Naive thymus-derived CD8-positive, alpha-beta T cell (primary cell): ENCODE data around the gene PTGDR. TPM values are rescaled to one million over a fixed set of nuclear protein-coding genes. Genes with fewer than 3 reads are reported as not detected.

ENCODE experiments used
- ATAC-seq, 2 donors: fragments of 150-1000 bp; cut with Tn5 transposase in 1 of 2; sonication (Bioruptor Pico), chemical (Tn5 transposase) in 1 of 2; 1 replicate in 1 of 2; 2 replicates in 1 of 2; pipeline ENCODE4 v1.10.0; 2021; ENCODE audit warnings: mild to moderate bottlenecking in 2 of 2, moderate library complexity in 2 of 2
- POLR2A ChIA-PET: fragments of 350-600 bp; sonication (Branson Sonifier 250); formaldehyde crosslinking; loops from one replicate; lab custom pipeline; 2021; ENCODE audit warnings: antibody characterized with exemption; lab: Charles Lee
- DNase-seq, 10 donors: peaks; one replicate each; pipeline versions ENCODE4 v3.0.0 to v3.0.0-alpha.2; 2020 to 2022
- H3K27ac Mint-ChIP-seq, 10 donors: one replicate each; pipeline ENCODE4 v1.8.0; 2020 to 2022; ENCODE audit warnings: mild to moderate bottlenecking in 10 of 10, mixed read lengths in 10 of 10, moderate library complexity in 4 of 10, inconsistent platforms in 1 of 10
- H3K27me3 Mint-ChIP-seq, 5 donors: one replicate each; pipeline ENCODE4 v1.8.0; 2021 to 2022; ENCODE audit warnings: mixed read lengths in 5 of 5
- H3K36me3 Mint-ChIP-seq, 3 donors: one replicate each; pipeline ENCODE4 v1.8.0; 2020 to 2022; ENCODE audit warnings: mixed read lengths in 3 of 3, mild to moderate bottlenecking in 2 of 3, inconsistent platforms in 1 of 3
- H3K4me1 Mint-ChIP-seq, 4 donors: one replicate each; pipeline ENCODE4 v1.8.0; 2021 to 2022; ENCODE audit warnings: mixed read lengths in 4 of 4
- H3K4me3 Mint-ChIP-seq, 10 donors: one replicate each; pipeline ENCODE4 v1.8.0; 2020 to 2022; ENCODE audit warnings: mild to moderate bottlenecking in 10 of 10, mixed read lengths in 10 of 10, moderate library complexity in 6 of 10, inconsistent platforms in 1 of 10
- H3K9me3 Mint-ChIP-seq, 9 donors: one replicate each; pipeline ENCODE4 v1.8.0; 2020 to 2022; ENCODE audit warnings: mixed read lengths in 9 of 9, mild to moderate bottlenecking in 3 of 9, inconsistent platforms in 1 of 9, moderate library complexity in 1 of 9
- polyA plus RNA-seq, 3 donors: library from polyadenylated mRNA; unstranded; fragments of 300-500 nt; fragmentation: Illumina TruSeq; gene quantifications; one replicate each; pipeline ENCODE4 v1.2.3, GENCODE V29; 2021
- total RNA-seq, 8 experiments: library from RNA in 2 of 8; stranded (reverse) in 2 of 8; gene quantifications; one replicate each; pipeline ENCODE4 v1.2.3 and lab custom pipeline; 2021 to 2026

Gene PTGDR
- total and polyA plus RNA-seq, 5 experiments from 2014 or later, result 0.38 to 11.6 (median 0.70) TPM

- POLR2A ChIA-PET, result interaction anchor here (0.7 to 1.6 kb wide), 7 partner anchors 9 to 463 kb away, joined by 3 to 4 read pairs (median 4); partner anchors contain the start of genes GPR137C and TXNDC16
- peak within 1 kb of the TSS; percentile 94 to 100 (median 99) for H3K4me3 Mint-ChIP-seq
- H3K27me3 Mint-ChIP-seq, result peaks cover 0 to 23% (median 3%) of the 10 kb centered on the region in 5 donors
- H3K36me3 Mint-ChIP-seq, result peaks cover 0 to 9% (median 2%) of the 10 kb centered on the region in 3 donors
- peak within 1 kb of the TSS; percentile 88 to 97 (median 92) for H3K27ac Mint-ChIP-seq
- peaks cover 49 to 88% (median 78%) of the 10 kb centered on the region in 4 donors for H3K4me1 Mint-ChIP-seq
- peaks cover 0 to 3% (median 0%) of the 10 kb centered on the region in 9 donors for H3K9me3 Mint-ChIP-seq
- peak; percentile 41 to 76 (median 55) for DNase-seq
- ATAC-seq, result peak; percentile 47 to 64
Measured at GRCh38 chr14:52313903-52314594, 46.6 kb downstream of the PTGDR start, which contains the start of gene PTGER2. PTGER2 (plus strand) TSS chr14:52314312; CDS start chr14:52314549, 237 bp downstream.

DNA sequence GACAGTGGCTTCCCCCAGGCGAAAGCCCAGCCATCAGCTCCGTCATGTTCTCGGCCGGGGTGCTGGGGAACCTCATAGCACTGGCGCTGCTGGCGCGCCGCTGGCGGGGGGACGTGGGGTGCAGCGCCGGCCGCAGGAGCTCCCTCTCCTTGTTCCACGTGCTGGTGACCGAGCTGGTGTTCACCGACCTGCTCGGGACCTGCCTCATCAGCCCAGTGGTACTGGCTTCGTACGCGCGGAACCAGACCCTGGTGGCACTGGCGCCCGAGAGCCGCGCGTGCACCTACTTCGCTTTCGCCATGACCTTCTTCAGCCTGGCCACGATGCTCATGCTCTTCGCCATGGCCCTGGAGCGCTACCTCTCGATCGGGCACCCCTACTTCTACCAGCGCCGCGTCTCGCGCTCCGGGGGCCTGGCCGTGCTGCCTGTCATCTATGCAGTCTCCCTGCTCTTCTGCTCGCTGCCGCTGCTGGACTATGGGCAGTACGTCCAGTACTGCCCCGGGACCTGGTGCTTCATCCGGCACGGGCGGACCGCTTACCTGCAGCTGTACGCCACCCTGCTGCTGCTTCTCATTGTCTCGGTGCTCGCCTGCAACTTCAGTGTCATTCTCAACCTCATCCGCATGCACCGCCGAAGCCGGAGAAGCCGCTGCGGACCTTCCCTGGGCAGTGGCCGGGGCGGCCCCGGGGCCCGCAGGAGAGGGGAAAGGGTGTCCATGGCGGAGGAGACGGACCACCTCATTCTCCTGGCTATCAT, 47.3 kb downstream of the PTGDR start:
- Mint-ChIP-seq H3K36me3 (peaks cover 0 to 9% (median 2%) of the 10 kb centered on the region in 3 donors), H3K4me1 (peaks cover 49 to 91% (median 81%) of the 10 kb centered on the region in 4 donors), H3K27me3 (peaks cover 0 to 23% (median 3%) of the 10 kb centered on the region in 5 donors), H3K4me3 (peak overlapping the region; percentile 94 to 100 (median 99)), H3K27ac (peak overlapping the region; percentile 77 to 97 (median 92)), H3K9me3 (peaks cover 0 to 3% (median 0%) of the 10 kb centered on the region in 9 donors)
- ATAC-seq (peak; percentile 50 to 52), DNase-seq (peak in 9 of 10 donors; percentile 2 to 47 (median 14))
- POLR2A ChIA-PET, result interaction anchor here (0.5 to 1.6 kb wide), 9 partner anchors 10 to 462 kb away, joined by 3 to 4 read pairs (median 3); partner anchors contain the start of genes GPR137C and TXNDC16

- Mint-ChIP-seq H3K27me3 (peaks cover 0 to 23% (median 3%) of the 10 kb centered on the region in 5 donors), H3K9me3 (peaks cover 0 to 3% (median 0%) of the 10 kb centered on the region in 9 donors), H3K4me1 (peaks cover 52 to 93% (median 81%) of the 10 kb centered on the region in 4 donors), H3K36me3 (peaks cover 0 to 9% (median 2%) of the 10 kb centered on the region in 3 donors), H3K4me3 (peak overlapping the region; percentile 94 to 100 (median 99)), H3K27ac (peak overlapping the region; percentile 77 to 97 (median 92))
- POLR2A ChIA-PET, result interaction anchor here (1.0 kb wide), 2 partner anchors 20 to 38 kb away, joined by 3 read pairs; no protein-coding TSS in a partner anchor
- peak in 3 of 10 donors; percentile 29 to 43 (median 30) for DNase-seq
- ATAC-seq, result peak; percentile 21 to 38
Measured at GRCh38 chr14:52315355-52315718, 47.8 kb downstream of the PTGDR start.

DNA sequence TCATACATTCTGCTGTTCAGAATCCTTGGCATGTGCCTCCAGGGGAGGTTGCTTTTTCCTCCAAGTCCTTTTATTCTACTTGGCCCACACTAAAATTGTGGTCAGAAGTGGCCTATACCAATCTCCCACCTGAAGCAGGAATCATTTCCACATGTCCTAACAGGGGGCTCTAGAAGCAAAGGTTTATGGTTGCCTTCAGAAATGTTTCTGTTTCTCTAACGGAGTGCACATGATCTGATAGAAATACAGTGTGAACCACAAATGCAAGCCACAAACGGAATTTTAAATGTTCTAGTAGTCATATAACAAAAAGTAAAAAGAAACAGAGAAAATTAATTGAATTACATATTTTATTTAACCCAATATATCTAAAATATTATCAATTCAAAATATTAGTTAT, 50.6 kb downstream of the PTGDR start:
- DNase-seq, result no peak
- Mint-ChIP-seq H3K27me3 (peaks cover 0 to 10% (median 3%) of the 10 kb centered on the region in 5 donors), H3K27ac (peak overlapping the region in 7 of 10 donors; percentile 23 to 94 (median 86)), H3K36me3 (peaks cover 14 to 33% (median 21%) of the 10 kb centered on the region in 3 donors), H3K4me3 (peak overlapping the region; percentile 38 to 100 (median 95)), H3K9me3 (peaks cover 0 to 24% (median 14%) of the 10 kb centered on the region in 9 donors), H3K4me1 (peaks cover 36 to 82% (median 58%) of the 10 kb centered on the region in 4 donors)
- POLR2A ChIA-PET, result interaction anchor here (1.6 kb wide), 1 partner anchor 33 kb away, joined by 5 read pairs; no protein-coding TSS in a partner anchor
- ATAC-seq, result no peak

DNA sequence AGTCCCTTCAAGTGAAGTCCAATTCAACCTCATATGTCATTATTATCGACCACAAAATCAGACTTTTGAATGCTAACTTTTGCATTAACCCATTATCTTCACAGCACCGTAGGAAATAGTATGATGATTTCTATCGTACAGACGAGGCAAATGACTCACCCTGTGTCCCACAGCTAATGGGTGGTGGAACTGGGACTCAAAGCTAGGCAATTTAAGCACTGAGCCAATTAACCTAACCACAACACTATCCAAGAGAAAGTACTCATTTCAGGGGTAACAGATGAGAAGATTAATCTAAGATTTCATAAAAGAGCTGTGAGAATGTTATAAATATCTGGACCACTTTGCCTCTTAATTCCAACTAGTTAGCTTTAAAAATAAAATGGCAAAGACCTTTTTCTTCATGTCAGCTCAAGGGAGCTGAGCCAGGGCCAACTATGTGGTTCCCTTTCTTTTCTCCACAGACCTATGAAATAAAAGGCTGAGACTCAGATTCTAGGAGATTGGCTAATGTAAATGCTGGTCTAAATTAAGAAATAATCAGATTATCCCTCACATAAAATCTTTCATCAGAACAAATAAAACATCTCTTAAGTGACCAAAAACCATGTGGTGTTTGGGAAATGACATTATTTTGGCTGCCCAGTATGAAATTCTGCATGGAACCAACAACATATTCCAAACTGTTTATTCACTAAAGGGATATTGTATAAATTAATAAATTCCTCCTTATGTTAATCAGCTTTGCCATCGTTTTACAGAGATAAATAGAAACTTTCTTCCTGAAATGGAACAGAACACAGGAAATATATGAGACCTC, 51.5 kb downstream of the PTGDR start:
- DNase-seq (no peak), ATAC-seq (no peak)
- Mint-ChIP-seq H3K4me3 (peak overlapping the region; percentile 17 to 96 (median 74)), H3K9me3 (peaks cover 0 to 31% (median 14%) of the 10 kb centered on the region in 9 donors), H3K36me3 (peaks cover 19 to 34% (median 25%) of the 10 kb centered on the region in 3 donors), H3K27me3 (peaks cover 0 to 6% (median 3%) of the 10 kb centered on the region in 5 donors), H3K4me1 (peaks cover 30 to 82% (median 54%) of the 10 kb centered on the region in 4 donors), H3K27ac (peak overlapping the region in 6 of 10 donors; percentile 7 to 94 (median 76))
- POLR2A ChIA-PET, result no interaction called here

DNA sequence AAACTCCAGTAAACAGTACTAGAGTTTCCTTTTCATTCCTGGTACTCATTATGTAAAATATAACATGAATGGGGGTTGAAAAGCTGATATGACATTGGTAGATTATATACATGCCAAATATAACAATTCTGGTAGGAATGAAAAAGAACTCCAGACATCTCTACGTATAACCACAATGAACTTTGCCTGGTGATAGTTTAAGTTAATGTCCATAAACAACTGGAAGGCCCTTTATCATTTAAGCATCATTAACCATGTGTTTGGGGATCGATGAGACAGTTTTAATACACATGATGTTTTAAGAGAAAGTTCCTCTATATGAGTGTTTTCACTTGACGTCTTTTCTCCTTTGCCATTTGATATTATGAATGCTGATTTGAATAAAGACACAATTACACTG, 52.4 kb downstream of the PTGDR start:
- peaks cover 0 to 3% (median 1%) of the 10 kb centered on the region in 5 donors for H3K27me3 Mint-ChIP-seq
- H3K9me3 Mint-ChIP-seq, result peaks cover 0 to 31% (median 14%) of the 10 kb centered on the region in 9 donors
- H3K4me3 Mint-ChIP-seq, result peak overlapping the region in 1 of 10 donors; percentile 84
- POLR2A ChIA-PET, result no interaction called here
- no peak for DNase-seq
- no peak for ATAC-seq
- peaks cover 19 to 32% (median 25%) of the 10 kb centered on the region in 3 donors for H3K36me3 Mint-ChIP-seq
- H3K4me1 Mint-ChIP-seq, result peaks cover 30 to 86% (median 55%) of the 10 kb centered on the region in 4 donors
- H3K27ac Mint-ChIP-seq, result peak overlapping the region in 6 of 10 donors; percentile 0 to 94 (median 6)

DNA sequence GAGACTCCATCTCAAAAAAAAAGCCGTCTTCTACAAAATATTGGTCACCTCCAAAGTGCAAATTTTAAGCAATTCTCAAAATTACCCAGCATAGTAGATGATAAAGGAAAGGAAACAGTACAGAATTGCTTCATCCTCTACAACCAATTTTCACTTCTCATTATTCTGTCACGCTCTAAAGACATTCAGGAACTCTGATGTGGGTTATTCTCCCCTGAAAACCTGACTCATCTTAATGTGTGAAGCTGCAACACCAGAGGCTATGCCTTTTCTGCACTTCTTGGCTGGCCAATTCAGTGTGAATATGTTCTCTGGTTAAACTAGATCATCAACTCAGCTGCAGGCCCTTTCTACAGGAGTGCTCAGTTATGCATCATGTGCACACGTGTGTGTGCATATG, 57.6 kb downstream of the PTGDR start:
- peaks cover 0 to 31% (median 14%) of the 10 kb centered on the region in 9 donors for H3K9me3 Mint-ChIP-seq
- ATAC-seq, result peak; percentile 51 to 65
- DNase-seq, result peak in 1 of 10 donors; percentile 21
- H3K4me1 Mint-ChIP-seq, result peaks cover 23 to 80% (median 37%) of the 10 kb centered on the region in 4 donors
- POLR2A ChIA-PET, result interaction anchor here (1.1 kb wide), 1 partner anchor 11 kb away, joined by 3 read pairs; the partner anchor contains the start of gene PTGER2
- peaks cover 25 to 42% (median 33%) of the 10 kb centered on the region in 3 donors for H3K36me3 Mint-ChIP-seq
- H3K27ac Mint-ChIP-seq, result peak overlapping the region in 5 of 10 donors; percentile 11 to 80 (median 52)
- no peaks in the 10 kb centered on the region for H3K27me3 Mint-ChIP-seq
- peak overlapping the region in 2 of 10 donors; percentile 57 to 58 for H3K4me3 Mint-ChIP-seq

- peaks cover 23 to 76% (median 35%) of the 10 kb centered on the region in 4 donors for H3K4me1 Mint-ChIP-seq
- peaks cover 0 to 29% (median 14%) of the 10 kb centered on the region in 9 donors for H3K9me3 Mint-ChIP-seq
- H3K4me3 Mint-ChIP-seq, result peak overlapping the region in 3 of 10 donors; percentile 39 to 58 (median 57)
- ATAC-seq, result no peak
- POLR2A ChIA-PET, result interaction anchor here (1.1 kb wide), 1 partner anchor 12 kb away, joined by 3 read pairs; the partner anchor contains the start of gene PTGER2
- H3K27me3 Mint-ChIP-seq, result no peaks in the 10 kb centered on the region
- DNase-seq, result no peak
- peaks cover 22 to 42% (median 31%) of the 10 kb centered on the region in 3 donors for H3K36me3 Mint-ChIP-seq
- peak overlapping the region in 6 of 10 donors; percentile 11 to 80 (median 62) for H3K27ac Mint-ChIP-seq
Measured at GRCh38 chr14:52325630-52326029, 58.1 kb downstream of the PTGDR start.

Other genes with a start within 250 kb of the PTGDR start
- not detected for gene NID2, start 198.6 kb upstream of the PTGDR start, total RNA-seq
- gene NID2, start 198.6 kb upstream of the PTGDR start, polyA plus RNA-seq, result under 1 TPM; 0.22 to 0.98 (median 0.62) TPM
- 1 to 10 TPM; 2.9 to 3.2 TPM for gene PTGER2, start 46.6 kb downstream of the PTGDR start, total RNA-seq
- gene PTGER2, start 46.6 kb downstream of the PTGDR start, polyA plus RNA-seq, result 100 to 1,000 TPM in 1 of 3 donors, 10 to 100 TPM in 2; 58.7 to 114 (median 91.2) TPM